Stimulated activated CD4-positive, alpha-beta T cell treated with anti-CD3 and anti-CD28 coated beads, Interleukin-2, amount 100 ng/mL, for 24 hours (primary cell): ENCODE measurements around the gene S100A5.
"Not testable (repeated sequence)": the region's sequence is repeated elsewhere in the genome, so short reads cannot be mapped to it uniquely, and the experiment has no call there.

ENCODE experiments used
- DNase-seq, 2 donors: peaks; one replicate each; pipeline ENCODE4 v3.0.0-alpha.2; 2020

Gene S100A5

GRCh38 chr1:153532181-153532580 is 8.6 kb downstream of the S100A5 start:
- DNase-seq, result no peak

GRCh38 chr1:153531638-153532037 is 9.1 kb downstream of the S100A5 start:
- no peak for DNase-seq

GRCh38 chr1:153527683-153528040 is 13.1 kb downstream of the S100A5 start:
- DNase-seq, result no peak

GRCh38 chr1:153527023-153527682 is 13.6 kb downstream of the S100A5 start:
- DNase-seq, result no peak

GRCh38 chr1:153526132-153526543 is 14.6 kb downstream of the S100A5 start:
- DNase-seq, result no peak

GRCh38 chr1:153525088-153525728 is 15.5 kb downstream of the S100A5 start:
- DNase-seq, result no peak

GRCh38 chr1:153522353-153523048 is 18.2 kb downstream of the S100A5 start:
- DNase-seq, result not testable (repeated sequence)

- DNase-seq, result not testable (repeated sequence)
Observed at GRCh38 chr1:153521808-153522207, 18.9 kb downstream of the S100A5 start.

GRCh38 chr1:153520818-153521476 is 19.8 kb downstream of the S100A5 start:
- DNase-seq, result no peak

- not testable (repeated sequence) for DNase-seq
Observed at GRCh38 chr1:153520137-153520691, 20.5 kb downstream of the S100A5 start.

- no peak for DNase-seq
Observed at GRCh38 chr1:153519242-153519641, 21.5 kb downstream of the S100A5 start.

- DNase-seq, result no peak
Observed at GRCh38 chr1:153515504-153516394, 25.0 kb downstream of the S100A5 start.

GRCh38 chr1:153513666-153514065 is 27.1 kb downstream of the S100A5 start:
- DNase-seq, result no peak

- DNase-seq, result no peak
Observed at GRCh38 chr1:153513023-153513422, 27.7 kb downstream of the S100A5 start.

- peak; percentile 82 to 89 for DNase-seq
Observed at GRCh38 chr1:153510984-153511410, 29.7 kb downstream of the S100A5 start.

GRCh38 chr1:153509729-153510354 is 30.9 kb downstream of the S100A5 start:
- peak; percentile 78 to 81 for DNase-seq

GRCh38 chr1:153509036-153509435 is 31.7 kb downstream of the S100A5 start:
- DNase-seq, result no peak

- DNase-seq, result no peak
Observed at GRCh38 chr1:153507926-153508583, 32.7 kb downstream of the S100A5 start.

GRCh38 chr1:153506831-153507413 is 33.8 kb downstream of the S100A5 start:
- DNase-seq, result no peak

GRCh38 chr1:153506386-153506785 is 34.3 kb downstream of the S100A5 start:
- DNase-seq, result no peak

- DNase-seq, result no peak
Observed at GRCh38 chr1:153505576-153505975, 35.2 kb downstream of the S100A5 start.
